Astrocyte of the cerebellum (primary cell): Measurements from ENCODE around the gene ST6GALNAC5.

Experiments
- DNase-seq: peaks from one replicate; pipeline ENCODE4 v3.0.0-alpha.2; 2011; ENCODE audit warnings: low read depth
- H3K4me3 ChIP-seq: 2 replicates; pipeline ENCODE4 v1.5.1; 2011; ENCODE audit warnings: mild to moderate bottlenecking, low read depth, low read length, moderate library complexity
- in situ Hi-C: cut with HindIII; loops from 2 replicates; pipeline ENCODE4 v1.10.0; 2017; ENCODE audit warnings: low sequenced_read_pairs
- TF ChIP-seq, protein P1 (sequence below): IDR thresholded peaks from 2 replicates; pipeline ENCODE4 v1.5.1; 2012; ENCODE audit warnings: low read length, low read depth, moderate library complexity, mild to moderate bottlenecking; ENCODE audit errors: missing control alignments

Gene ST6GALNAC5

DNA sequence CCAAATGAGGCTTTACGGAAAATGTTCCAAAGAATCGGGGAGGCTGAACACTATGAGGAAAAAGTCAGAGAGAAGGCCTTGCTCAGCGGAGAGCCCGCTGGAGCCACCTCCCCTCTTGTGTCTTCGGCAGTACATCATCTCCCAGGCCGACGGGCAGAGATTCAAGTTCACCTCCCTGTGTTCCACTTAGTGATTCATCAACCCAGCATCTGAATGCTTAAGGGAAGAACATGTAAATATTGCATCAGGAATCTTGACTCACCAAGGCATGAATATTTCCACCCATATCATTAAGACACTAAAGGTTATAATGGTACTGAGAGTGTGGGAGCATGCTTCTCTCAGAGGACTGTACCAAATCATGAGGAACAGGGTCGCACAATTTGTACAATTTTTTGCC lies 172.5 kb downstream of the ST6GALNAC5 start:
- TF ChIP-seq, protein P1, sequence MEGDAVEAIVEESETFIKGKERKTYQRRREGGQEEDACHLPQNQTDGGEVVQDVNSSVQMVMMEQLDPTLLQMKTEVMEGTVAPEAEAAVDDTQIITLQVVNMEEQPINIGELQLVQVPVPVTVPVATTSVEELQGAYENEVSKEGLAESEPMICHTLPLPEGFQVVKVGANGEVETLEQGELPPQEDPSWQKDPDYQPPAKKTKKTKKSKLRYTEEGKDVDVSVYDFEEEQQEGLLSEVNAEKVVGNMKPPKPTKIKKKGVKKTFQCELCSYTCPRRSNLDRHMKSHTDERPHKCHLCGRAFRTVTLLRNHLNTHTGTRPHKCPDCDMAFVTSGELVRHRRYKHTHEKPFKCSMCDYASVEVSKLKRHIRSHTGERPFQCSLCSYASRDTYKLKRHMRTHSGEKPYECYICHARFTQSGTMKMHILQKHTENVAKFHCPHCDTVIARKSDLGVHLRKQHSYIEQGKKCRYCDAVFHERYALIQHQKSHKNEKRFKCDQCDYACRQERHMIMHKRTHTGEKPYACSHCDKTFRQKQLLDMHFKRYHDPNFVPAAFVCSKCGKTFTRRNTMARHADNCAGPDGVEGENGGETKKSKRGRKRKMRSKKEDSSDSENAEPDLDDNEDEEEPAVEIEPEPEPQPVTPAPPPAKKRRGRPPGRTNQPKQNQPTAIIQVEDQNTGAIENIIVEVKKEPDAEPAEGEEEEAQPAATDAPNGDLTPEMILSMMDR: no peak
- in situ Hi-C loops: no loop called here
- H3K4me3 ChIP-seq: no peak overlapping the region
- DNase-seq: peak; percentile 96

DNA sequence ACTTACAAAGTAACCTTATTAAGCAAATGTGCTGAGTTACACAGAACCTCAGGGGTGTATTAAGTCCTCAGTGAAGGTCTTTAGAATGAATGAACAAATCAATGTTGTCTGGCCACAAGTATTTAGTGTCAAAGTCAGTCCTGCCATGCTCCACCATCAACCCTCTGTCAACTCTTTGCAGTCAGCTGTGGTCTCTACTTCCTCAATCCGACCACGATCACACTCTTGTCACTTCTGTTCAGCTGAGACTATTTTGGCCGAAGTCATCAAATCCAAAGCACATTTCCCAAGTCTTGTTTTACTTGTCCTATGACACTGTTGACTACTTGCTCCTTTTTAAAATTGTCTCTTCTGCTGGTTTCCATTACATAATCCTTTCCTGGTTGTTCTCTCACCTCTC lies 173.5 kb downstream of the ST6GALNAC5 start:
- TF ChIP-seq, protein P1: no peak
- no peak overlapping the region for H3K4me3 ChIP-seq
- in situ Hi-C loops: no loop called here
- no peak for DNase-seq

DNA sequence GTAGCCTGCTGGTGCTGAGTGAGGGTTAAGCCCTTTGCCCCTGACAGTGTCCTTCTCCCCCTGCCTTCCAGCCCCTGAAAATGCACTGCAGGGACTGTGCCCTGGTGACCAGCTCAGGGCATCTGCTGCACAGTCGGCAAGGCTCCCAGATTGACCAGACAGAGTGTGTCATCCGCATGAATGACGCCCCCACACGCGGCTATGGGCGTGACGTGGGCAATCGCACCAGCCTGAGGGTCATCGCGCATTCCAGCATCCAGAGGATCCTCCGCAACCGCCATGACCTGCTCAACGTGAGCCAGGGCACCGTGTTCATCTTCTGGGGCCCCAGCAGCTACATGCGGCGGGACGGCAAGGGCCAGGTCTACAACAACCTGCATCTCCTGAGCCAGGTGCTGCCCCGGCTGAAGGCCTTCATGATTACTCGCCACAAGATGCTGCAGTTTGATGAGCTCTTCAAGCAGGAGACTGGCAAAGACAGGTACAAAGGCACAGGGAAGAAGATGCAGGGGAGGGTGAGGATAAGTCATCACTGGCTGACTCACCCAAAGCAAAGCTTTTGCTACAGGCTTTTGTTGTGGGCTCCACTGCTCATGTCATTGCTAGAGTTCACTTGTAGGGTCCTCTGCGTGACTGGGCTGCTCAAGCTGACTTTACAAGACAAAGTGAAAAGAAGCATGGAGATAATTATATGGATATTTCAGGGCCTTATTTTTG lies 177.0 kb downstream of the ST6GALNAC5 start:
- in situ Hi-C loops: no loop called here
- no peak for DNase-seq
- TF ChIP-seq, protein P1: no peak
- H3K4me3 ChIP-seq: no peak overlapping the region

DNA sequence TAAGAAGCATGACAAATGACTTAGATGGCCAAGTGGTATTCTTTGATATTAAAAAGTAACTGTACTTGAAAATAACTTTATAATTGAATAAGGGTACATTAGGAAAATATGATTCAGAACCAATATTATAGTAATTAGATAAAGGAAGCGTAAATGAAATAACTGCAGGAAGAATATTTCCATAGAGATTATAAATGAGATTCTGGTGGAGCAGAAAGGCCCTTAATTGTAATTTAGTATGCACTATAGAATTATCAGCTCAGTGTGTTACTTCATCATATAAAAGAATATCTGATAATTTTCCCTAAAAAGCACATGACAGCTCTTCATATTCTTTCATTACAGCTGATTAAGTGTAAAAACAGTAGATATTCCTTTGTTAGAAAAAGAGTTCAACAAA lies 180.3 kb downstream of the ST6GALNAC5 start:
- TF ChIP-seq, protein P1: no peak
- no peak for DNase-seq
- no peak overlapping the region for H3K4me3 ChIP-seq
- in situ Hi-C loops: no loop called here

DNA sequence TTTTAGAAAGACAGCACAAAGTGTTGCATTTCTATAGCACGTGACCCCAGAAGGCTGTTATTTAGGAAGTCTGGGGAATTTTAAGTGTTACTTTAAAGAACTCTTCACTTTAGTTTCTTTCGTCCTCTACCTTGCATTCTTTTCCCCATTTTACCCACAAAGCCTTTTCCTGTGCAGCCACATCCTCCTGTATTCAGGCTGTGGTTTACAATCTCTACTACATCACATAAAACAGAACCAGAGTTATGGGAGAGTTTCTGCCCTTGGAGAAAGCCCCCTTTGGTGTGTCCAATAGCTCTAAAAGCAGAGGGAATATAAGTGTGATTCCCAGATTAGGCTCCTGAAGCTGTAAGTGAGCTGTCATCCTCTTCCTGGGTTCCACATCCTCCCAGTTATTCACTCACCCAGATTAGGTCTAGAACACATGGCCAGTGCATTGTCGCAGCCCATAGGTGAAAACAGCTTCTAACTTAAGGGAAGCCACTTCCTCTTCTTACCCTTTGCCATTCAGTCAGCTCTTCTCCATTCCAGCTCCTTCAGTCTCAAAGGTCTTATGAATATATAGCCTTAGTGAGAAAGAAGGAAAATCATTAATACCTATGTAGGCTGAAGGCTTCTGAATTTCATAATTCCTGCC lies 180.8 kb downstream of the ST6GALNAC5 start:
- in situ Hi-C loops: no loop called here
- DNase-seq: no peak
- TF ChIP-seq, protein P1: no peak
- H3K4me3 ChIP-seq: no peak overlapping the region

DNA sequence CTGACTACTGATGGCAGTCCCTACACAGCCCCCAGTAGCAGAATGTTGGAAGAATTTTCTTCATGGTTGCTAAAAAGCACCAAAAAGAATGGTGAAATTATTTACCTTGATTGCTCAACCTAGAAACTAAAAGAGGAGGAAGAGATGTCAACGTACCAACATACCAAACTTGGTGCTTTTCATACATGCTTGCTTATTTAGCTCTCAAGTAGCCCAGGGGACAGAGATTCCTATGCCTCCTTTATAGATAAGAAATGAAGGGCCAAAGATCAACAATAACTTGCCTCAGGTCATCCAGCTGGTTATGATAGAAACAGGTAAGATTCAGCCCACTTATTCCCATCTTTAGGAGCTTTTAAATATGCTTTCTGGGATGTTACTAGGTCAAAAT lies 181.3 kb downstream of the ST6GALNAC5 start:
- H3K4me3 ChIP-seq: no peak overlapping the region
- in situ Hi-C loops: no loop called here
- TF ChIP-seq, protein P1: no peak
- DNase-seq: no peak
